GM12864 (cell line): ENCODE measurements around the gene ADSL.

Source experiments
- DNase-seq: peaks from one replicate; pipeline ENCODE4 v3.0.0-alpha.2; 2011; ENCODE audit warnings: low read depth
- H3K4me3 ChIP-seq: 2 replicates; pipeline ENCODE4 v1.5.1; 2011; ENCODE audit warnings: mild to moderate bottlenecking, low read depth, low read length, control low read depth
- TF ChIP-seq, protein P1 (sequence below): IDR thresholded peaks from 2 replicates; pipeline ENCODE4 v1.5.1; 2011; ENCODE audit warnings: low read depth, mild to moderate bottlenecking, moderate library complexity, low read length, control low read depth, inconsistent platforms; ENCODE audit errors: missing control alignments

ADSL gene

DNA sequence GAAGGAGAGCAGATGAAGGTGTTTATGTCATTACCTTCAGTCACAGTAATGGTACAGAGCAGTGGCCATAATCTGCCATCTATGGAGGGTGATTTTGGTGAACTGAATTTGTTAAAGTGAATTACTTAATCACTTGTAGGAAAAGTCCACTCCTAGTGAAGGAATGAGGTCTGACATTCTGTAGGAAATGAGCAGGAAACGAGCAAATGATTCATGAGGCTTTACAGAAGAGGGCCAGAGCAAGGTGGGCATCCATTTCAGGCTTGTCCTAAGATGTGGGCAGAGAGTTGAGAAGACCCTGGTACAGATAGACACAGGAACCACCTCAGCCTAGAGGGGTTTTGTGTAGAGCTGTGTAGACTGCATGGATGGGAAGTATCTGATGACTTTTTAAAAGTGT lies 18.1 kb downstream of the ADSL start:
- TF ChIP-seq, protein P1, sequence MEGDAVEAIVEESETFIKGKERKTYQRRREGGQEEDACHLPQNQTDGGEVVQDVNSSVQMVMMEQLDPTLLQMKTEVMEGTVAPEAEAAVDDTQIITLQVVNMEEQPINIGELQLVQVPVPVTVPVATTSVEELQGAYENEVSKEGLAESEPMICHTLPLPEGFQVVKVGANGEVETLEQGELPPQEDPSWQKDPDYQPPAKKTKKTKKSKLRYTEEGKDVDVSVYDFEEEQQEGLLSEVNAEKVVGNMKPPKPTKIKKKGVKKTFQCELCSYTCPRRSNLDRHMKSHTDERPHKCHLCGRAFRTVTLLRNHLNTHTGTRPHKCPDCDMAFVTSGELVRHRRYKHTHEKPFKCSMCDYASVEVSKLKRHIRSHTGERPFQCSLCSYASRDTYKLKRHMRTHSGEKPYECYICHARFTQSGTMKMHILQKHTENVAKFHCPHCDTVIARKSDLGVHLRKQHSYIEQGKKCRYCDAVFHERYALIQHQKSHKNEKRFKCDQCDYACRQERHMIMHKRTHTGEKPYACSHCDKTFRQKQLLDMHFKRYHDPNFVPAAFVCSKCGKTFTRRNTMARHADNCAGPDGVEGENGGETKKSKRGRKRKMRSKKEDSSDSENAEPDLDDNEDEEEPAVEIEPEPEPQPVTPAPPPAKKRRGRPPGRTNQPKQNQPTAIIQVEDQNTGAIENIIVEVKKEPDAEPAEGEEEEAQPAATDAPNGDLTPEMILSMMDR = no peak
- no peak overlapping the region for H3K4me3 ChIP-seq
- no peak for DNase-seq

DNA sequence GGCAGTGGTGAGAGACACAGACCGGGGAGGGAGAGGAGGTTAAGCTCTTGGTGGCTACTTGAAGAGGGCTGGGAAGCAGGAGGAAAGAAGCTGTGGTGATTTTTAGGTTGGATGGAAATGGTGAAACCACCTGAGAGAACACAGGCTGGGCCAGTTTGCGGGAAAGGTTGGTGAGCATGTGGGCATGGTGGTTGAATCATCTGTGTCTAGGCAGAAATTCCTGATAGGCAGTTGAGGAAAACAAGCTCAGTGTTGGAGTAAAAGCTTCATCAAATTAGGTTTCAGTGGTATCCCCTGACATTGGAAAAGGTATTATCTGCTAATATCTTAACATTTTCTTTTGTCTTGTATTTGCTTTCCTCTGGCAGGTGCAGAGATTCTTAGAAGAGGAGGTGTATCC lies 19.8 kb downstream of the ADSL start:
- no peak for DNase-seq
- H3K4me3 ChIP-seq = no peak overlapping the region
- TF ChIP-seq, protein P1 = no peak

DNA sequence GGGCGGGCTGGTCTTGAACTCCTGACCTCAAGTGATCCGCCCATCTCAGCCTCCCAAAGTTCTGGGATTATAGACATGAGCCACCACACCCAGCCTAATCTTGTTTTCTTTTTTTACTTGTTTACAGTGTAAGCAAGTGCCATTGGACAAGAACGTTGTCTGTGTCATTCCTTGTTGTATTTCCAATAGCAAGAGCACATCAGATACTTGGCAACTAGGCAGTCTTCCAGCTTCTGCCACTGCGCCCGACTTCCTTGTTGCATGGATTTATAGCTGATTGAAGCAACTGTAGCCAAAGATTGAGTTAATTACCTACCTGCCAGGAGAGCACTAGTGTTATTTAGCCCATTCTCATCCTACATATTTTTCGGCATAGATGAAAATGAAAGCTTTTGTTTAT lies 21.0 kb downstream of the ADSL start:
- TF ChIP-seq, protein P1 = no peak
- DNase-seq = no peak
- H3K4me3 ChIP-seq = no peak overlapping the region

DNA sequence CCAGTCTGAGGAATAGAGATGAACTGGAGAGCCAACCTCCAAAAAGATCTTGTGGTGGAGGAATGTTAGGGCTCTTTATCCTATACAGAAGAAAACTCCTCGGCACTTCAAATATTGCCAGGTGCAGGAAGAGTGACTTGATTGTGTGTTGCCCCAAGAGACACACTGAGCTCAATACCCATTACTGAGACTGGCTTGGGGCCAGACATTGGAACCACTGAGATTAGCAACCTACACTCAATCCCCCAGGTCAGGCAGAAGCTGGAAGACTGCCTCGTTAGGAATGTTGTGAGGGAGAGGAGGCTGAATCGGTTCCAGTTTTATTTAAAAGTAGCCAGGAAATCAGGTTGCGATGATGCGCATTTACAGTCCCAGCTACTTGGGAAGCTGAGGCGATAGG lies 21.7 kb downstream of the ADSL start:
- DNase-seq = no peak
- H3K4me3 ChIP-seq = no peak overlapping the region
- TF ChIP-seq, protein P1 = no peak

DNA sequence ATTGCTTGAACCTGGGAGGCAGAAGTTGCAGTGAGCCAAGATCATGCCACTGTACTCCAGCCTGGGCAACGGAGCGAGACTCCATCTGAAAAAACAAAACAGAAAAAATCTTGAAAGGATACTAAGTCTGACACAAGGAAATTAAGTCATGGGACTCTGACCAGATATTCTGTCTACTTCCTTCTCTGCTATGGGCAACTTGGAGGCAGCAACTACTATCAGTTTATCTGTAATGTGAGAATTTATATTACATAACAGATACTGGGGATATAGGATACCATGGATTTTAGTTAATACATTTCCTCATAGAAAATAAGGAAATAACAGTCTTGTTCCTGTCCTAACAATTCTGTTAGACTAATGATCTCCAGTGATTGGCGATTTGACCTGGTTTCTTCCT lies 22.5 kb downstream of the ADSL start:
- no peak for DNase-seq
- TF ChIP-seq, protein P1 = no peak
- no peak overlapping the region for H3K4me3 ChIP-seq

DNA sequence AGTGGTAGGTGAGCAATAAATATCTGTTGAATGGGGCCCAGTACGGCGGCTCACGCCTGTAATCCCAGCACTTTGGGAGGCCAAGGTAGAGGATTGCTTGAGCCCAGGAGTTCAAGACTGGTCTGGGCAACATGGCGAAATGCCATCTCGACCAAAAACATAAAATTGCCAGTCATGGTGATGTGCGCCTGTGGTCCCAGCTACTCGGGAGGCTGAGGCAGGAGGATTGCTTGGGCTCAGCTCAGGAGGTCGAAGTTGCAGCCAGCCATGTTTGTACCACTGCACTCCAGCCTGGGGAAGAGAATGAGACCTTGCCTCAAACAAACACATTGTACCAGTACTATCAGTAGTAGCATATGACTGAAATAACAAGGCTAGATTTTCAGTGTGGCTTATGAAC lies 28.3 kb downstream of the ADSL start:
- TF ChIP-seq, protein P1 = no peak
- no peak for DNase-seq

DNA sequence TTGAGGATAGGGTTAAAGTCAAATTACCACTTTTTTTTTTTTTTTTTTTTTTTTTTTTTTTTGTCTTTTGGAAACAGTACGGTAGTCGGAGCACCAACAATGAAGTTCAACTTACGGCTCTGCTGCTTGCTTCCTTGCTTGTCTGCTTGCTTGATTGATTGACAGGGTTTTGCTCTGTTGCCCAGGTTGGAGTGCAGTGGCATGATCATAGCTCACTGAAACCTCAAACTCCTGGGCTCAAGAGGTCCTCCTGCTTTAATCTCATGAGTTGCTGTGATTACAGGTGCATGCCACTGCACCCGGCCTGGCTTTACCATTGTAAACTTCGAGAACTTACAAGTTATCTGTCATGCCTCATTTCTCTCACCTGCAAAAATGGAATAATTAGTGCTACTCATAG lies 29.8 kb downstream of the ADSL start:
- no peak for DNase-seq
- no peak overlapping the region for H3K4me3 ChIP-seq
- TF ChIP-seq, protein P1 = no peak

More for the DNA sequence above, 28.3 kb downstream of the ADSL start:
- no peak overlapping the region for H3K4me3 ChIP-seq
